HCT116 (cell line): ENCODE results near the gene GLP2R. TPM values are rescaled to one million over a fixed set of nuclear protein-coding genes. Genes with fewer than 3 reads are reported as not detected.

ENCODE experiments used
- ATAC-seq: fragments of 200-7000 bp; cut with Tn5 transposase; 2 replicates; pipeline ENCODE4 v1.9.1; 2020; ENCODE audit warnings: mild to moderate bottlenecking, moderate library complexity
- BruUV-seq: library from RNA; stranded (reverse); fragments of 400-500 nt; replicated peaks from 2 replicates; lab custom pipeline; 2021; lab: Mats Ljungman, UMichigan
- CTCF ChIA-PET: fragments of 300-600 bp; sonication (Branson Sonifier 250); formaldehyde crosslinking; loops from one replicate; lab custom pipeline; 2021; ENCODE audit warnings: antibody characterized with exemption; lab: Charles Lee
- POLR2A ChIA-PET: fragments of 300-600, 350-600 bp; sonication (Branson Sonifier 250); formaldehyde crosslinking; loops from one replicate; lab custom pipeline; 2021; ENCODE audit warnings: antibody characterized with exemption; lab: Charles Lee
- RAD21 ChIA-PET, 2 experiments: fragments of 300-600 bp; sonication (Branson Sonifier 250); formaldehyde crosslinking; loops; one replicate each; lab custom pipeline; 2023; ENCODE audit warnings: low total read pairs in 2 of 2; ENCODE audit not compliant: uncharacterized antibody in 2 of 2, unreplicated experiment in 2 of 2, low non-redundant PET in 1 of 2; lab: Charles Lee
- DNase-seq: peaks from one replicate; pipeline ENCODE4 v3.0.0-alpha.2; 2010; ENCODE audit warnings: low read depth, low spot score
- H2AFZ ChIP-seq: fragments of 200-600 bp; shearing (Covaris generic), sonication (generic); 2 replicates; pipeline ENCODE4 v1.6.1; 2017; ENCODE audit warnings: low read depth, mixed run types, mixed read lengths, antibody characterized with exemption, low read length; ENCODE audit not compliant: poor library complexity, severe bottlenecking
- H3K27ac ChIP-seq: 2 replicates; pipeline ENCODE4 v1.5.1; 2012; ENCODE audit warnings: low read depth, low read length
- H3K27me3 ChIP-seq: fragments of 200-600 bp; sonication (generic); 2 replicates; pipeline ENCODE4 v1.6.1; 2016; ENCODE audit warnings: mixed run types, low read length, mixed read lengths; ENCODE audit not compliant: insufficient read depth
- H3K36me3 ChIP-seq, 2 experiments: fragments of 200-500 bp in 1 of 2; fragments of 200-600 bp in 1 of 2; sonication (Bioruptor generic) in 1 of 2; sonication (generic) in 1 of 2; 2 replicates each; pipeline versions ENCODE4 v1.5.1 to v1.6.1; 2014 to 2016; ENCODE audit warnings: low read length in 2 of 2, inconsistent platforms in 1 of 2, mixed read lengths in 1 of 2, mixed run types in 1 of 2; ENCODE audit not compliant: insufficient read depth in 2 of 2, control insufficient read depth in 1 of 2
- H3K4me1 ChIP-seq, 2 experiments: fragments of 200-600 bp in 1 of 2; sonication (generic) in 1 of 2; 2 replicates each; pipeline versions ENCODE4 v1.5.1 to v1.6.1; 2012 to 2017; ENCODE audit warnings: low read length in 2 of 2, inconsistent platforms in 1 of 2, mild to moderate bottlenecking in 1 of 2, mixed read lengths in 1 of 2, mixed run types in 1 of 2, moderate library complexity in 1 of 2; ENCODE audit not compliant: insufficient read depth in 2 of 2, control insufficient read depth in 1 of 2
- H3K4me2 ChIP-seq: fragments of 200-600 bp; sonication (generic); 2 replicates; pipeline ENCODE4 v1.6.1; 2017; ENCODE audit warnings: mixed run types, low read length, mixed read lengths
- H3K4me3 ChIP-seq, 2 experiments: fragments of 200-600 bp in 1 of 2; sonication (generic) in 1 of 2; replicated peaks in 1 of 2; 2 replicates each; pipeline ENCODE4 v1.5.1; 2011 to 2016; ENCODE audit warnings: low read length in 2 of 2, control low read depth in 1 of 2, low read depth in 1 of 2, mild to moderate bottlenecking in 1 of 2, mixed read lengths in 1 of 2, mixed run types in 1 of 2
- H3K79me2 ChIP-seq: fragments of 200-600 bp; sonication (generic); 2 replicates; pipeline ENCODE4 v1.6.1; 2017; ENCODE audit warnings: mild to moderate bottlenecking, mixed run types, low read length, moderate library complexity, mixed read lengths; ENCODE audit not compliant: insufficient read depth
- H3K9ac ChIP-seq: fragments of 200-600 bp; sonication (generic); 2 replicates; pipeline ENCODE4 v1.6.1; 2016; ENCODE audit warnings: low read length, mixed read lengths
- H3K9me2 ChIP-seq: fragments of 200-600 bp; sonication (generic), shearing (Covaris generic); 2 replicates; pipeline ENCODE4 v1.6.1; 2017; ENCODE audit warnings: mixed run types, mild to moderate bottlenecking, moderate library complexity; ENCODE audit not compliant: insufficient read depth
- H3K9me3 ChIP-seq, 2 experiments: fragments of 200-500 bp in 1 of 2; fragments of 200-600 bp in 1 of 2; sonication (Bioruptor generic) in 1 of 2; sonication (generic) in 1 of 2; 2 replicates each; pipeline ENCODE4 v1.6.1; 2014 to 2017; ENCODE audit warnings: low read length in 2 of 2, mixed read lengths in 2 of 2, inconsistent platforms in 1 of 2, low read depth in 1 of 2, mild to moderate bottlenecking in 1 of 2, mixed run types in 1 of 2, moderate library complexity in 1 of 2; ENCODE audit not compliant: control insufficient read depth in 1 of 2, insufficient read depth in 1 of 2
- H4K20me1 ChIP-seq: fragments of 200-600 bp; sonication (generic), shearing (Covaris generic); 2 replicates; pipeline ENCODE4 v1.6.1; 2017; ENCODE audit warnings: mixed run types, mild to moderate bottlenecking, moderate library complexity; ENCODE audit not compliant: insufficient read depth
- CBX3 ChIP-seq: IDR thresholded peaks from 2 replicates; pipeline ENCODE4 v1.6.1; 2012; ENCODE audit warnings: low read depth
- FOSL1 ChIP-seq: IDR thresholded peaks from 2 replicates; pipeline ENCODE4 v1.6.1; 2012; ENCODE audit warnings: low read depth
- JUND ChIP-seq: IDR thresholded peaks from 2 replicates; pipeline ENCODE4 v1.6.1; 2012
- POLR2A ChIP-seq: IDR thresholded peaks from 2 replicates; pipeline ENCODE4 v1.7.0; 2011; ENCODE audit warnings: borderline replicate concordance; ENCODE audit not compliant: insufficient read depth, insufficient read length; ENCODE audit errors: extremely low read depth
- POLR2AphosphoS5 ChIP-seq: IDR thresholded peaks from 2 replicates; pipeline ENCODE4 v1.6.1; 2011; ENCODE audit warnings: mild to moderate bottlenecking, low read depth, low read length, moderate library complexity
- RAD21 ChIP-seq: IDR thresholded peaks from 2 replicates; pipeline ENCODE4 v1.6.1; 2012; ENCODE audit warnings: low read depth, mild to moderate bottlenecking
- SIN3A ChIP-seq: IDR thresholded peaks from 2 replicates; pipeline ENCODE4 v1.6.1; 2012; ENCODE audit warnings: low read depth
- ZFX ChIP-seq: fragments of 450-650 bp; IDR thresholded peaks from 2 replicates; pipeline ENCODE4 v1.6.1; 2017
- ZNF274 ChIP-seq: fragments of 200-500 bp; sonication (Bioruptor generic); IDR thresholded peaks from 2 replicates; pipeline ENCODE4 v1.6.1; 2014; ENCODE audit warnings: mild to moderate bottlenecking, low read depth, low read length, inconsistent platforms
- intact Hi-C: fragments of 100-400 bp; cut with micrococcal nuclease; formaldehyde crosslinking; loops from 2 replicates; pipeline ENCODE4 v1.10.0; 2022
- total RNA-seq: library from RNA; stranded (reverse); gene quantifications from one replicate; pipeline ENCODE4 v1.2.1, GENCODE V29; 2021; ENCODE audit not compliant: unreplicated experiment
- TF ChIP-seq, protein P1 (sequence below): IDR thresholded peaks from 2 replicates; pipeline ENCODE4 v1.6.1; 2012
- TF ChIP-seq, protein P2 (sequence below), 3 experiments: fragments of 200-600 bp in 1 of 3; sonication (generic) in 1 of 3; IDR thresholded peaks in 2 of 3; conservative IDR thresholded peaks in 1 of 3; 2 replicates each; pipeline ENCODE4 v1.5.1; 2012 to 2017; ENCODE audit warnings: low read depth in 2 of 3, low read length in 2 of 3, antibody characterized with exemption in 1 of 3, borderline replicate concordance in 1 of 3, control low read depth in 1 of 3, mild to moderate bottlenecking in 1 of 3, mixed read lengths in 1 of 3, mixed run types in 1 of 3, moderate library complexity in 1 of 3; ENCODE audit not compliant: insufficient read depth in 1 of 3

GLP2R gene
- total RNA-seq, 1 experiment from 2014 or later, result not detected

DNA sequence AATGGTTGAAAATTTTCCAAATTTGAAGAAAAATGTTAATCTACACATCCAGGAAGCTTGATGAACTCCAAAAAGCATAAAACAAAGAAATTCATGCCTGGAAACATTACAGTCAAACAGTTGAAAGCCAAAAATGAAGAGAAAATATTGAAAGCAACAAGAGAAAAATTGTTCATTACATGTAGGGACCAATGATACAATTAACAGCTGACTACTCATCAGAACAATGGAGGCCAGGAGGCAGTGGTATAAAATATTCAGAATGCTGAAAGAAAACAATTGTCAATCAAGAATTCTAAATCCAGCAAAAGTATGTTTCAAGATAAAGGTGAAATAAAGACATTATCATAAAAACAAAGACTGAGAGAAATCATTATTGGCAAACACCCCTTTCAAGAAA is 57.7 kb downstream of the GLP2R start:
- intact Hi-C loops, result no loop called here

DNA sequence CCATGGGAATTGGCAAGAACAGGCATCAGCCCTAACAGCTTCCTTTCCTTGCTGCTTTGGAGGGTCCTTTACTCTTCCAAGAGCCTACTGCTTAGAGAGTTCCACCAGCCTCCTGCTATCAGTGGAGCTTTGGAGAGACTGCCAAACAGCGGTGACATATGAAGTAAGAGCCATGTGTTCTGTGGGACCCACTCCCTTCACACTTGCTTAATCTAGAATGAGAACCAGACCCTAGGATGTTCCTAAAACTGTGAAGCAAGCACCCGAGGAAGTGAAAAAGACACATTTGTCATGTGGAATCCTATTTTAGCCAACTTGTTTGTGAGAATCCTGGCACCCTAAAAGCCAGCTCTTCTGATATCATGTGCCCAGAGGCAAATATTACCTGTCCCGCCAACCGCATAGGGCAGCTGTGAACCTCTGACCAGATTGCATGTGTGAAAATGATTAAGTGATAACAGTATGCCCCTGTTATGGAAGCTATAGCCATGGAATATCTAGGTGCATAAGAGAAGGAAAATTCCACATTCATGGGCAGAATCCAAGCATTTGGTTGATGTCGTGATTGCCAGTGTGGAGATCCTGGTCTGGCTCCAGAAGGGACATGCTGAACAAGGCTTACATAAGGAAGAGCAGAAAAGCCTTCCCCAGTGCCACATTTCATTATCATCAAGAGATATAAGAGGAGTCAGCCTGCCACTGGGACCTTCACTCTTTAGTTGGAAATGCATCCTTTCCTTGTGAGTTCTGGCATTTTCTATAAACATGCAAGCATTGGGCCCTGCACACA is 60.6 kb downstream of the GLP2R start:
- no peak for DNase-seq
- TF ChIP-seq FOSL1 (no peak), ZFX (no peak), SIN3A (no peak), JUND (no peak), POLR2AphosphoS5 (no peak), RAD21 (no peak), ZNF274 (no peak)
- TF ChIP-seq, protein P1, sequence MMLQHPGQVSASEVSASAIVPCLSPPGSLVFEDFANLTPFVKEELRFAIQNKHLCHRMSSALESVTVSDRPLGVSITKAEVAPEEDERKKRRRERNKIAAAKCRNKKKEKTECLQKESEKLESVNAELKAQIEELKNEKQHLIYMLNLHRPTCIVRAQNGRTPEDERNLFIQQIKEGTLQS, result no peak
- TF ChIP-seq, protein P2, sequence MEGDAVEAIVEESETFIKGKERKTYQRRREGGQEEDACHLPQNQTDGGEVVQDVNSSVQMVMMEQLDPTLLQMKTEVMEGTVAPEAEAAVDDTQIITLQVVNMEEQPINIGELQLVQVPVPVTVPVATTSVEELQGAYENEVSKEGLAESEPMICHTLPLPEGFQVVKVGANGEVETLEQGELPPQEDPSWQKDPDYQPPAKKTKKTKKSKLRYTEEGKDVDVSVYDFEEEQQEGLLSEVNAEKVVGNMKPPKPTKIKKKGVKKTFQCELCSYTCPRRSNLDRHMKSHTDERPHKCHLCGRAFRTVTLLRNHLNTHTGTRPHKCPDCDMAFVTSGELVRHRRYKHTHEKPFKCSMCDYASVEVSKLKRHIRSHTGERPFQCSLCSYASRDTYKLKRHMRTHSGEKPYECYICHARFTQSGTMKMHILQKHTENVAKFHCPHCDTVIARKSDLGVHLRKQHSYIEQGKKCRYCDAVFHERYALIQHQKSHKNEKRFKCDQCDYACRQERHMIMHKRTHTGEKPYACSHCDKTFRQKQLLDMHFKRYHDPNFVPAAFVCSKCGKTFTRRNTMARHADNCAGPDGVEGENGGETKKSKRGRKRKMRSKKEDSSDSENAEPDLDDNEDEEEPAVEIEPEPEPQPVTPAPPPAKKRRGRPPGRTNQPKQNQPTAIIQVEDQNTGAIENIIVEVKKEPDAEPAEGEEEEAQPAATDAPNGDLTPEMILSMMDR (IDR thresholded peaks at IDR 0.05 in 2 of 3, conservative IDR thresholded peaks at IDR 0.05 in 1 of 3; ENCODE audit: borderline replicate concordance in 1 of 3, insufficient read depth in 1 of 3, low read depth in 2 of 3, low read length in 2 of 3), result no peak
- Histone ChIP-seq H3K4me1 (peaks cover 0 to 4% of the 10 kb centered on the region in 2 experiments; a peak in 2 of 4 replicates), H3K27me3 (no peaks in the 10 kb centered on the region), H3K4me2 (no peak overlapping the region), H3K36me3 (no peaks in the 10 kb centered on the region), H3K9me2 (no peaks in the 10 kb centered on the region), H4K20me1 (no peaks in the 10 kb centered on the region), H3K4me3 (no peak overlapping the region), H3K27ac (no peak overlapping the region), H2AFZ (no peak overlapping the region), H3K79me2 (no peaks in the 10 kb centered on the region), H3K9ac (no peak overlapping the region), H3K9me3 (peaks cover 6 to 16% of the 10 kb centered on the region in 2 experiments; a peak in 3 of 4 replicates)
- ChIA-PET POLR2A (no interaction called here), RAD21 (no interaction called here), CTCF (no interaction called here)
- no TSS peak for BruUV-seq
- intact Hi-C loops, result no loop called here
- no peak for ATAC-seq

More for the DNA sequence above, 57.7 kb downstream of the GLP2R start:
- ChIA-PET POLR2A (no interaction called here), CTCF (no interaction called here)
- peaks cover 0 to 8% of the 10 kb centered on the region in 2 experiments; a peak in 1 of 4 replicates for H3K4me1 ChIP-seq
- ATAC-seq (no peak), DNase-seq (no peak)
- no peaks in the 10 kb centered on the region for H3K9me2 ChIP-seq
- no peaks in the 10 kb centered on the region for H4K20me1 ChIP-seq
- H3K27ac ChIP-seq, result no peak overlapping the region
- H3K9me3 ChIP-seq, result peaks cover 6 to 16% of the 10 kb centered on the region in 2 experiments; a peak in 3 of 4 replicates
- H3K79me2 ChIP-seq, result no peaks in the 10 kb centered on the region
- BruUV-seq, result no TSS peak
- H3K4me2 ChIP-seq, result no peak overlapping the region
- H3K9ac ChIP-seq, result no peak overlapping the region
- no peak overlapping the region for H2AFZ ChIP-seq
- no peaks in the 10 kb centered on the region for H3K36me3 ChIP-seq
- no peak for TF ChIP-seq POLR2A
- TF ChIP-seq CBX3, result peak; percentile 78; the same call in 1 of the 2 replicates
- TF ChIP-seq, all 23 proteins: peak for 1
- RAD21 ChIA-PET, result no interaction called here
- Histone ChIP-seq H3K27me3 (no peaks in the 10 kb centered on the region), H3K4me3 (no peak overlapping the region)
